PC-9 (cell line): ENCODE results near the gene ZNF580. TPM values are rescaled to one million over a fixed set of nuclear protein-coding genes. Genes with fewer than 3 reads are reported as not detected.

Experiments used
- BruUV-seq: library from RNA; stranded (reverse); fragments of 400-500 nt; replicated peaks from 2 replicates; lab custom pipeline; 2021; lab: Mats Ljungman, UMichigan
- CTCF ChIA-PET: fragments of 300-600 bp; sonication (Branson Sonifier 250); formaldehyde crosslinking; loops from one replicate; lab custom pipeline; 2022; ENCODE audit warnings: antibody characterized with exemption; lab: Charles Lee
- POLR2A ChIA-PET: fragments of 300-600 bp; sonication (Branson Sonifier 250); formaldehyde crosslinking; loops from one replicate; lab custom pipeline; 2022; ENCODE audit warnings: antibody characterized with exemption; ENCODE audit not compliant: unreplicated experiment; lab: Charles Lee
- DNase-seq, 2 experiments: peaks; one replicate each; pipeline versions ENCODE4 v3.0.0 to v3.0.0-alpha.2; 2015 to 2022; ENCODE audit warnings: mixed read lengths in 1 of 2
- H2AFZ ChIP-seq: fragments of 200-600 bp; sonication (generic); 2 replicates; pipeline ENCODE4 v1.8.1; 2017; ENCODE audit warnings: antibody characterized with exemption
- H3F3A ChIP-seq: fragments of 200-600 bp; sonication (generic); 2 replicates; pipeline ENCODE4 v1.8.1; 2017; ENCODE audit warnings: antibody characterized with exemption, mild to moderate bottlenecking, low read depth; ENCODE audit not compliant: insufficient read depth
- H3K27ac ChIP-seq: fragments of 200-600 bp; sonication (generic); 2 replicates; pipeline ENCODE4 v1.6.1; 2016; ENCODE audit warnings: mixed run types
- H3K27me3 ChIP-seq: fragments of 200-600 bp; sonication (generic); 2 replicates; pipeline ENCODE4 v1.6.1; 2016; ENCODE audit warnings: low read depth, mixed run types; ENCODE audit not compliant: insufficient read depth
- H3K36me3 ChIP-seq: fragments of 200-600 bp; sonication (generic); 2 replicates; pipeline ENCODE4 v1.6.1; 2016; ENCODE audit warnings: low read depth, mixed run types
- H3K4me1 ChIP-seq: fragments of 200-600 bp; sonication (generic); replicated peaks from 2 replicates; pipeline ENCODE4 v1.6.1; 2016; ENCODE audit warnings: mixed run types; ENCODE audit not compliant: insufficient read depth
- H3K4me2 ChIP-seq: fragments of 200-600 bp; sonication (generic); 2 replicates; pipeline ENCODE4 v1.6.1; 2017; ENCODE audit warnings: mixed run types
- H3K4me3 ChIP-seq: fragments of 200-600 bp; sonication (generic); 2 replicates; pipeline ENCODE4 v1.6.1; 2016; ENCODE audit warnings: mixed run types
- H3K79me2 ChIP-seq: fragments of 200-600 bp; sonication (generic); 2 replicates; pipeline ENCODE4 v1.6.1; 2017; ENCODE audit warnings: low read depth, mixed run types
- H3K9me2 ChIP-seq: fragments of 200-600 bp; sonication (generic); 2 replicates; pipeline ENCODE4 v1.8.1; 2017; ENCODE audit warnings: mild to moderate bottlenecking; ENCODE audit not compliant: insufficient read depth
- H3K9me3 ChIP-seq: fragments of 200-600 bp; sonication (generic); 2 replicates; pipeline ENCODE4 v1.8.1; 2016; ENCODE audit warnings: low read depth; ENCODE audit not compliant: insufficient read depth
- H4K20me1 ChIP-seq: fragments of 200-600 bp; sonication (generic); 2 replicates; pipeline ENCODE4 v1.8.1; 2017; ENCODE audit not compliant: insufficient read depth
- EZH2 ChIP-seq: fragments of 200-600 bp; sonication (generic); IDR thresholded peaks from 2 replicates; pipeline ENCODE4 v1.8.0; 2017; ENCODE audit warnings: antibody characterized with exemption, low read depth
- intact Hi-C: fragments of 100-400 bp; cut with micrococcal nuclease; formaldehyde crosslinking; loops from one replicate; pipeline ENCODE4 v1.10.0; 2022; ENCODE audit not compliant: unreplicated experiment
- total RNA-seq: library from RNA; stranded (reverse); gene quantifications from 2 replicates; pipeline ENCODE4 v1.2.3, GENCODE V29; 2021
- TF ChIP-seq, protein P1 (sequence below): fragments of 200-600 bp; sonication (generic); conservative IDR thresholded peaks from 2 replicates; pipeline ENCODE4 v1.6.1; 2017; ENCODE audit warnings: mixed run types, antibody characterized with exemption, mild to moderate bottlenecking, moderate library complexity

Gene ZNF580
- total RNA-seq, 1 experiment from 2014 or later: 56.6 TPM

DNA sequence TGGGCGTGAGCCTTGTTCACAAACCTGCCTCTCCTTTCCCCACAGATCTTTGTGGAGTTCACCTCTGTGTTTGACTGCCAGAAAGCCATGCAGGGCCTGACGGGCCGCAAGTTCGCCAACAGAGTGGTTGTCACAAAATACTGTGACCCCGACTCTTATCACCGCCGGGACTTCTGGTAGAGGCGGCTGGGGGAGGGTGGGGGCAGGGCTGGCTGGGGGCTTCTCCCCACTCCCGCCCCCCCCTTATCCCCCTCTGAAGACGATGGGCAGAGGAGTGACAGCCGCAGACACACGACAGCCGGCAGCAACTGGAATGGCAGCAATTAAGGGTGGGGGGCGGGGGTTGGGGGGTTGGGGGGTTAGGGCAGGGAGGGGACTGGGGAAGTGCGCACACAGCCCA lies 33.1 kb downstream of the ZNF580 start:
- H3F3A ChIP-seq: peaks cover 53% of the 10 kb centered on the region
- H3K27me3 ChIP-seq: no peaks in the 10 kb centered on the region
- H3K36me3 ChIP-seq: peaks cover 34% of the 10 kb centered on the region
- BruUV-seq: no TSS peak
- no peak overlapping the region for H3K4me3 ChIP-seq
- ChIA-PET CTCF (no interaction called here), POLR2A (no interaction called here)
- no peaks in the 10 kb centered on the region for H3K9me2 ChIP-seq
- H2AFZ ChIP-seq: no peak overlapping the region
- DNase-seq: no peak
- no peaks in the 10 kb centered on the region for H3K9me3 ChIP-seq
- H3K4me2 ChIP-seq: no peak overlapping the region
- H4K20me1 ChIP-seq: peaks cover 60% of the 10 kb centered on the region
- peaks cover 84% of the 10 kb centered on the region for H3K79me2 ChIP-seq
- intact Hi-C loops: no loop called here
- H3K27ac ChIP-seq: no peak overlapping the region
- TF ChIP-seq, protein P1, sequence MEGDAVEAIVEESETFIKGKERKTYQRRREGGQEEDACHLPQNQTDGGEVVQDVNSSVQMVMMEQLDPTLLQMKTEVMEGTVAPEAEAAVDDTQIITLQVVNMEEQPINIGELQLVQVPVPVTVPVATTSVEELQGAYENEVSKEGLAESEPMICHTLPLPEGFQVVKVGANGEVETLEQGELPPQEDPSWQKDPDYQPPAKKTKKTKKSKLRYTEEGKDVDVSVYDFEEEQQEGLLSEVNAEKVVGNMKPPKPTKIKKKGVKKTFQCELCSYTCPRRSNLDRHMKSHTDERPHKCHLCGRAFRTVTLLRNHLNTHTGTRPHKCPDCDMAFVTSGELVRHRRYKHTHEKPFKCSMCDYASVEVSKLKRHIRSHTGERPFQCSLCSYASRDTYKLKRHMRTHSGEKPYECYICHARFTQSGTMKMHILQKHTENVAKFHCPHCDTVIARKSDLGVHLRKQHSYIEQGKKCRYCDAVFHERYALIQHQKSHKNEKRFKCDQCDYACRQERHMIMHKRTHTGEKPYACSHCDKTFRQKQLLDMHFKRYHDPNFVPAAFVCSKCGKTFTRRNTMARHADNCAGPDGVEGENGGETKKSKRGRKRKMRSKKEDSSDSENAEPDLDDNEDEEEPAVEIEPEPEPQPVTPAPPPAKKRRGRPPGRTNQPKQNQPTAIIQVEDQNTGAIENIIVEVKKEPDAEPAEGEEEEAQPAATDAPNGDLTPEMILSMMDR: no peak
- TF ChIP-seq EZH2: no peak
- H3K4me1 ChIP-seq: peaks cover 45% of the 10 kb centered on the region

DNA sequence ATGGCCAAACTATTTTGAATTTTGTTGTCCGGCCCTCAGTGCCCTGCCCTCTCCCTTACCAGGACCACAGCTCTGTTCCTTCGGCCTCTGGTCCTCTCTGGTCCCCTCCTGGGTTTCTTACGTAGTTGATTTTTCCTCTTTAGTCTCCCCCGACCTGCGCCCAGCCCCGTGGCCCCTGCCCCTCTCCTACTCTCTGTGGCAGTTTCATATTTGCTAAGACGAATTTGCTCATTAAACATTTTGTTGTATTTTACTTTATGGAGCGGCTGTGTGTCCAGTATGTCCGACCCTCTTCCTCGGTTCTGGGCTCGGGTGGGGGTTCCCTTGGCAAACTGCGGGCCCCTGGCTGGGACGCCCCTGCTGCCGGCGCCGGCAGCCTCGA lies 33.6 kb downstream of the ZNF580 start:
- BruUV-seq: no TSS peak

DNA sequence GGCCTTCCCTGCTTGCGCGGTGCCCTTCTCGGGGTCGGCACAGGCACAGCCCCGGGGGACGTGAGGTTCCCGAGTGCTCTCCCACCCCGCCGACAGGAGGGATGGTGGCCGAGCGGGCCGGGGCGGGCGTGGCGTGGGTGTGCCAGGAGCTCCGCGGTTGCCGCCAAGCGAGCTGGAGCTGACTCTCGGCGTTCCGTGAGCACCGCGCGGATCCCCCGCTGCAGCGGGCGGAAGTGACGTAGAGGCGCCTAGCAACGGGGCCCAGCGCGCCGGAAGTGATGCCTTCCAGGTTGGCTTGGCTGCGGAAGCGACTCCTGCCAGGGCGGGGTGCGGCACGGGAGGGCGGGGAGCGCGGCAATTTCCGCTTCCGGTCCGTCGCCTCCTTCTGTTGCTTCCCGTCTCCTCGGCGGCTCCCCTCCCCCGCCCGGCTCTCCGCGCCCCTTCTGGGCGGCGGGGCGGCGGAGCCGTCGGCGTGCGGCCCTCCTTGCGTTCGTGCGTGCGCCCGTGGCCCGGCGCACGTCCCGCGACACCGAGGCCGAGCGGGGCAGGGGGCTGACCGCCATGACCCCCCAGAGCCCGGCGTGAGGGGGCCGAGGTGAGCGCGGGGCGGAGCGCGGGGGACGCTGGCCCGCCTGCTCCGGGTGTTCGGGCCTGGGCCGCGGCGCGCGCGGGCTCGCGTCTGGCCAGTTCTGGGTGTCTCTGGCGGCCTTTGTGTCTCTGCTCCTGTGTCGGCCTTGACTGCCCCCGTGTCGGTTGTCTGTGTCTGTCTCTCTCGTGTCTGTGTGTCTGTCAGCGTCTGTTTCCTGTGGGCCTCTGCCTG lies 34.2 kb downstream of the ZNF580 start, which contains the start of gene EPN1:
Gene EPN1, plus strand, starts transcription at position 386 of the 820 bp plus-strand sequence. CDS start 3,402 bp downstream, outside the sequence.
- Histone ChIP-seq H4K20me1 (peaks cover 55% of the 10 kb centered on the region), H3K27ac (peak within 1 kb of the TSS; percentile 37; the same call in 1 of the 2 replicates), H3F3A (peaks cover 43% of the 10 kb centered on the region), H3K4me2 (peak within 1 kb of the TSS; percentile 92), H3K4me1 (peaks cover 36% of the 10 kb centered on the region), H3K27me3 (no peaks in the 10 kb centered on the region), H3K79me2 (peaks cover 84% of the 10 kb centered on the region), H3K4me3 (peak within 1 kb of the TSS; percentile 93), H3K36me3 (peaks cover 31% of the 10 kb centered on the region), H3K9me2 (no peaks in the 10 kb centered on the region), H2AFZ (peak within 1 kb of the TSS; percentile 76; the same call in 1 of the 2 replicates), H3K9me3 (no peaks in the 10 kb centered on the region)
- no TSS peak for BruUV-seq
- intact Hi-C loops: loop anchor here (1.0 kb wide), 1 partner anchor 32 kb away; the partner anchor contains the start of gene ZNF581
- CTCF ChIA-PET: no interaction called here
- TF ChIP-seq, protein P1: no peak
- no peak for TF ChIP-seq EZH2
- peak; percentile 94 to 98 for DNase-seq
- POLR2A ChIA-PET: interaction anchor here (0.7 kb wide), 1 partner anchor 32 kb away, joined by 6 read pairs; the partner anchor contains the start of gene ZNF581

More for the DNA sequence above, 33.6 kb downstream of the ZNF580 start:
- Histone ChIP-seq H3K9me3 (no peaks in the 10 kb centered on the region), H3K4me3 (peak overlapping the region; percentile 93), H3K27ac (peak overlapping the region; percentile 37; the same call in 1 of the 2 replicates), H3K27me3 (no peaks in the 10 kb centered on the region), H2AFZ (no peak overlapping the region), H3K4me1 (peaks cover 42% of the 10 kb centered on the region), H4K20me1 (peaks cover 55% of the 10 kb centered on the region), H3K36me3 (peaks cover 33% of the 10 kb centered on the region), H3K9me2 (no peaks in the 10 kb centered on the region), H3F3A (peaks cover 49% of the 10 kb centered on the region), H3K4me2 (peak overlapping the region; percentile 92), H3K79me2 (peaks cover 84% of the 10 kb centered on the region)
- POLR2A ChIA-PET: interaction anchor here (0.7 kb wide), 1 partner anchor 31 kb away, joined by 6 read pairs; the partner anchor contains the start of gene ZNF581
- no peak for DNase-seq
- intact Hi-C loops: no loop called here
- CTCF ChIA-PET: no interaction called here
- TF ChIP-seq, protein P1: no peak
